NCI-H748 (cell line): ENCODE data around the gene RPL10A.
"Not testable (repeated sequence)": the region's sequence is repeated elsewhere in the genome, so short reads cannot be mapped to it uniquely, and the experiment has no call there.

Experiments
- DNase-seq: peaks from one replicate; lab custom pipeline; 2025; ENCODE audit not compliant: unreplicated experiment; lab: John Stamatoyannopoulos, UW

Gene RPL10A

GRCh38 chr6:35468181-35468979, at the start of gene RPL10A:
Gene RPL10A (plus strand): TSS chr6:35468401. CDS start chr6:35468435, 34 bp downstream.
- DNase-seq, result peak; percentile 98

- no peak for DNase-seq
Observed at GRCh38 chr6:35419417-35419816, 48.8 kb upstream of the RPL10A start.

GRCh38 chr6:35419961-35420360, 48.2 kb upstream of the RPL10A start:
- no peak for DNase-seq

- DNase-seq, result no peak
Observed at GRCh38 chr6:35425284-35425683, 42.9 kb upstream of the RPL10A start.

- DNase-seq, result no peak
Observed at GRCh38 chr6:35426074-35426473, 42.1 kb upstream of the RPL10A start.

- no peak for DNase-seq
Observed at GRCh38 chr6:35427435-35427834, 40.8 kb upstream of the RPL10A start.

- no peak for DNase-seq
Observed at GRCh38 chr6:35427851-35428321, 40.3 kb upstream of the RPL10A start.

GRCh38 chr6:35428421-35429149, 39.6 kb upstream of the RPL10A start:
- DNase-seq, result no peak

GRCh38 chr6:35429463-35429862, 38.7 kb upstream of the RPL10A start:
- DNase-seq, result no peak

GRCh38 chr6:35432291-35432690, 35.9 kb upstream of the RPL10A start:
- DNase-seq, result no peak

GRCh38 chr6:35432702-35433101, 35.5 kb upstream of the RPL10A start:
- not testable (repeated sequence) for DNase-seq

- DNase-seq, result no peak
Observed at GRCh38 chr6:35435074-35435837, 32.9 kb upstream of the RPL10A start.

GRCh38 chr6:35436071-35436857, 31.9 kb upstream of the RPL10A start:
- DNase-seq, result no peak

- DNase-seq, result not testable (repeated sequence)
Observed at GRCh38 chr6:35438378-35439065, 29.7 kb upstream of the RPL10A start.

GRCh38 chr6:35439308-35439707, 28.9 kb upstream of the RPL10A start:
- no peak for DNase-seq

- DNase-seq, result no peak
Observed at GRCh38 chr6:35441205-35441604, 27.0 kb upstream of the RPL10A start.

GRCh38 chr6:35441642-35442041, 26.6 kb upstream of the RPL10A start:
- DNase-seq, result no peak

GRCh38 chr6:35442693-35443092, 25.5 kb upstream of the RPL10A start:
- no peak for DNase-seq

- DNase-seq, result no peak
Observed at GRCh38 chr6:35443341-35444030, 24.7 kb upstream of the RPL10A start.
